Measurements from ENCODE around the gene TFIP11.

Gene TFIP11

DNA sequence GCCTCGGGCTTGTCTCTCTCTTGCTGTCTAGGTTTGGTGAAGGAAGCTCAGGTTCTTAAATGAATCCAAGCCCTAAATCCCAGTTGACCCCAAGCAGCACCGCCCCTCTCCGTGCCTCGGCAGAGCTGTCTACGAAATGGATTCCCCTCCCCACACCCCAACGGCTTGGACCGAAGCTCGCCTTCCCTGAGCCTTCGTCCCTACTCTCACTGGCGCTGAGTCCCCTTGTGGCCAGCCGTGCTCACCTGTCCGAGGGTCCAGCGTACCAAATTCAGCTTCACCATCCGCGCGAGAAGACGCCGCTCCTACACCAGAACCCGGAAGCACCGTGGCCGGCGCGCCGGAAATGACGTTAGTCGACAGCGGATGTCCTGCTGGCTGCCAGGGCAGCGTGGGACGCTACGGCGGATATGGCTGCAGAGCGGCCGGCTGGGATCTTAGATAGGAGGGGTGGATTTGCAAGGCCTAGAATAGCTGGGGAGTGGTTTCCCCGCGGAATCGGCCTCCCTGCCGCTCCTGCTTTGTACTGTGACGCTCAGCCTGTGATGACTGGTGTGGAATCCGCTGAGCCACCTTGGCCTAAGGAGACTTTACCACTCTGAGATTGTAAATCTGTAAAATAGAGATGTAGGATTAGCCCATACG, at the start of gene TFIP11:
TFIP11 (minus strand) TSS at position 325 of the 645 bp plus-strand sequence. CDS start 2,201 bp downstream, outside the sequence.
- peak; percentile 71 for DNase-seq (ENCODE audit: low read depth)
- TF ChIP-seq, protein P1, sequence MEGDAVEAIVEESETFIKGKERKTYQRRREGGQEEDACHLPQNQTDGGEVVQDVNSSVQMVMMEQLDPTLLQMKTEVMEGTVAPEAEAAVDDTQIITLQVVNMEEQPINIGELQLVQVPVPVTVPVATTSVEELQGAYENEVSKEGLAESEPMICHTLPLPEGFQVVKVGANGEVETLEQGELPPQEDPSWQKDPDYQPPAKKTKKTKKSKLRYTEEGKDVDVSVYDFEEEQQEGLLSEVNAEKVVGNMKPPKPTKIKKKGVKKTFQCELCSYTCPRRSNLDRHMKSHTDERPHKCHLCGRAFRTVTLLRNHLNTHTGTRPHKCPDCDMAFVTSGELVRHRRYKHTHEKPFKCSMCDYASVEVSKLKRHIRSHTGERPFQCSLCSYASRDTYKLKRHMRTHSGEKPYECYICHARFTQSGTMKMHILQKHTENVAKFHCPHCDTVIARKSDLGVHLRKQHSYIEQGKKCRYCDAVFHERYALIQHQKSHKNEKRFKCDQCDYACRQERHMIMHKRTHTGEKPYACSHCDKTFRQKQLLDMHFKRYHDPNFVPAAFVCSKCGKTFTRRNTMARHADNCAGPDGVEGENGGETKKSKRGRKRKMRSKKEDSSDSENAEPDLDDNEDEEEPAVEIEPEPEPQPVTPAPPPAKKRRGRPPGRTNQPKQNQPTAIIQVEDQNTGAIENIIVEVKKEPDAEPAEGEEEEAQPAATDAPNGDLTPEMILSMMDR (conservative IDR thresholded peaks at IDR 0.05; ENCODE audit: low read depth, low read length), result peak; percentile 29
- H3K4me3 ChIP-seq (ENCODE audit: low read length), result peak within 1 kb of the TSS; percentile 99

- no peak for DNase-seq (ENCODE audit: low read depth)
- no peak overlapping the region for H3K4me3 ChIP-seq (ENCODE audit: low read length)
- TF ChIP-seq, protein P1 (conservative IDR thresholded peaks at IDR 0.05; ENCODE audit: low read depth, low read length), result no peak
These were observed 49.6 kb upstream of the TFIP11 start for GRCh38 chr22:26561756-26562417.

DNA sequence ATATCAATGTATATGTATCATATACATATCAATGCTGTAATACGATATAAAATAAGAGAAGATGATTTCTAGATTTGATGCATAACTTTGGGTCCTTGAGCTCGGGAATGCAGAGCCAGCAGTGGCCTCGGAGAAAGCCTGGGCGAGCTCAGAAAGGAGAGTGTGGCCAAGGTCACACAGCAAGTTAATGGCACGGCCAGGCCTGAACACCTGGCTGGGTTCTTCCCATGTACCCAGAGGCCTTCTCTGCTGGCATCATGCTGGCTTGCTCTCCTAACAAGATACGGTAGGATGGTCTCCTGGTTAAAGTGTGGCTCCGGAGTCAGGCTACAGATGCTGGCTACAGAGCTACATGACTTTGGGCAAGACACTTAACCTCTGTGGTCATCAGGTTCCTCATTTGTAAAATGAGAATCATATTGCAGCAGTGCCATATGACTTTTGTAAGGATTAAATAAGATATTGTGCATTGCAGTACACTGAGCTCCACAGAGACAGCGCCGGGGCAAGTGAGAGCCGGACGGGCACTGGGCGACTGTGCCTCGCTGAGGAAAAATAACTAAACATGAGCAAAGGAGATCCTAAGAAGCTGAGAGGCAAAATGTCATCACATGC, 47.8 kb upstream of the TFIP11 start:
- TF ChIP-seq, protein P1 (conservative IDR thresholded peaks at IDR 0.05; ENCODE audit: low read depth, low read length), result no peak
- no peak for DNase-seq (ENCODE audit: low read depth)
- no peak overlapping the region for H3K4me3 ChIP-seq (ENCODE audit: low read length)

GRCh38 chr22:26558248-26558895, 46.1 kb upstream of the TFIP11 start:
- no peak for DNase-seq (ENCODE audit: low read depth)
- TF ChIP-seq, protein P1 (conservative IDR thresholded peaks at IDR 0.05; ENCODE audit: low read depth, low read length), result no peak
- no peak overlapping the region for H3K4me3 ChIP-seq (ENCODE audit: low read length)

GRCh38 chr22:26556904-26557303, 44.6 kb upstream of the TFIP11 start:
- no peak overlapping the region for H3K4me3 ChIP-seq (ENCODE audit: low read length)
- TF ChIP-seq, protein P1 (conservative IDR thresholded peaks at IDR 0.05; ENCODE audit: low read depth, low read length), result no peak
- no peak for DNase-seq (ENCODE audit: low read depth)

GRCh38 chr22:26555478-26555877, 43.2 kb upstream of the TFIP11 start:
- no peak overlapping the region for H3K4me3 ChIP-seq (ENCODE audit: low read length)

More at GRCh38 chr22:26555478-26555877, 43.2 kb upstream of the TFIP11 start:
- TF ChIP-seq, protein P1 (conservative IDR thresholded peaks at IDR 0.05; ENCODE audit: low read depth, low read length), result no peak
- no peak for DNase-seq (ENCODE audit: low read depth)

All from retinal pigment epithelial cell (primary cell).